Pancreas (tissue), 10 donors: ENCODE data around the gene NPRL2. TPM values are rescaled to one million over a fixed set of nuclear protein-coding genes. Genes with fewer than 3 reads are reported as not detected.

ENCODE experiments used
- ATAC-seq, 4 donors: fragments of 200-7000 bp; cut with Tn5 transposase; one replicate each; pipeline versions ENCODE4 v1.8.0 to v1.9.1; 2020; ENCODE audit warnings: mild to moderate bottlenecking in 4 of 4, moderate library complexity in 4 of 4
- DNase-seq, 6 donors: peaks; one replicate each; pipeline ENCODE4 v3.0.0-alpha.2; 2020
- FAIRE-seq: peaks from 2 replicates; lab custom pipeline; 2012; peaks lifted over from hg19 to GRCh38; lab: Jason Lieb, UNC
- H3K27ac ChIP-seq, 4 donors: fragments of 200-600 bp; sonication (generic); 1 replicate in 3 of 4; 2 replicates in 1 of 4; pipeline versions ENCODE4 v1.5.0 to v1.8.0; 2020
- H3K27me3 ChIP-seq, 4 donors: fragments of 200-600 bp; one replicate each; pipeline ENCODE4 v1.8.0; 2021
- H3K36me3 ChIP-seq, 3 donors: fragments of 200-600 bp; sonication (generic) in 1 of 3; one replicate each; pipeline versions ENCODE4 v1.5.0 to v1.8.0; 2020 to 2021
- H3K4me1 ChIP-seq, 3 donors: fragments of 200-600 bp; one replicate each; pipeline ENCODE4 v1.8.0; 2021
- H3K4me3 ChIP-seq, 4 donors: fragments of 200-600 bp; sonication (generic) in 2 of 4; one replicate each; pipeline versions ENCODE4 v1.5.0 to v1.8.0; 2020 to 2021
- H3K9me3 ChIP-seq, 4 donors: fragments of 200-600 bp; one replicate each; pipeline ENCODE4 v1.8.0; 2021
- CTCF ChIP-seq, 4 donors: fragments of 200-600 bp; sonication (generic) in 3 of 4; IDR thresholded peaks; one replicate each; pipeline versions ENCODE4 v1.5.0 to v1.8.0; 2021; ENCODE audit warnings: antibody characterized with exemption in 4 of 4
- WGBS, 2 donors: extraction: QIAGEN DNeasy Blood & Tissue Kit; methylation state at CpG; one replicate each; pipeline ENCODE4 v1.1.7; 2013; 5-methylcytosine and 5-hydroxymethylcytosine counted together
- intact Hi-C, 3 donors: fragments of 100-400 bp; cut with DNase I; formaldehyde crosslinking; loops; one replicate each; pipeline versions ENCODE4 v1.11.1 to v1.14.2; 2022
- polyA plus RNA-seq, 2 donors: library from polyadenylated mRNA; stranded (reverse); fragments of 200-250 nt; gene quantifications; one replicate each; pipeline ENCODE4 v1.2.3, GENCODE V29; 2013
- total RNA-seq, 6 donors: library from RNA; stranded (reverse); fragmentation: NEBNext Ultra II Directional in 4 of 6; extraction: Animal tissue kit (Norgen Biotek cat#: 25700) in 4 of 6; gene quantifications; one replicate each; pipeline versions ENCODE4 v1.2.1 to v1.2.4, GENCODE V29; 2021 to 2023
- donor health status: healthy with polysubstance abuse.
- donor health status: DM: no; HTN: no; CAD: no; lungs with moderate emphysema.
- donor health status: DM: no; HTN: no; CAD: no.
- donor health status: control.
- donor health status: control.
- donor health status: Bipolar disorder and iron deficiency.
- donor health status: DM: yes; HTN: yes; CAD: no.
- donor health status: DM: no; HTN: no; CAD: no.
- donor health status: DM: no; HTN: no; CAD: no.
- donor health status: DM: yes; HTN: yes; CAD: no.

Gene NPRL2
- total and polyA plus RNA-seq, 8 donors, result 17.1 to 41.8 (median 20.3) TPM

GRCh38 chr3:50392101-50392715, 41.6 kb upstream of the NPRL2 start:
- no peak overlapping the region for H3K4me3 ChIP-seq
- no peaks in the 10 kb centered on the region for H3K36me3 ChIP-seq
- H3K27me3 ChIP-seq, result no peaks in the 10 kb centered on the region
- no peak overlapping the region for H3K27ac ChIP-seq
- no peak for FAIRE-seq
- no peak for TF ChIP-seq CTCF (IDR thresholded peaks at IDR 0.05)
- ATAC-seq, result no peak
- 72 to 78% methylated on average over 3 to 5 of the region's 5 CpGs for WGBS, 2 donors
- DNase-seq, result peak in 1 of 6 donors; percentile 23
- no peaks in the 10 kb centered on the region for H3K9me3 ChIP-seq
- intact Hi-C loops, result no loop called here
- H3K4me1 ChIP-seq, result peaks cover 14 to 30% (median 27%) of the 10 kb centered on the region in 3 donors

GRCh38 chr3:50390508-50391224, 40.1 kb upstream of the NPRL2 start:
- peak; percentile 65 to 78 (median 75) for ATAC-seq
- peak overlapping the region in 3 of 4 donors; percentile 37 to 52 (median 39) for H3K27ac ChIP-seq
- WGBS, 2 donors, result 41 to 43% methylated on average over 11 to 12 of the region's 12 CpGs

GRCh38 chr3:50389414-50389767, 38.8 kb upstream of the NPRL2 start:
- 43 to 58% methylated on average over 6 of the region's 6 CpGs for WGBS, 2 donors
- no peak for TF ChIP-seq CTCF (IDR thresholded peaks at IDR 0.05)
- H3K27me3 ChIP-seq, result no peaks in the 10 kb centered on the region
- no peak for FAIRE-seq
- no peaks in the 10 kb centered on the region for H3K9me3 ChIP-seq
- DNase-seq, result peak in 4 of 6 donors; percentile 41 to 58 (median 50)
- ATAC-seq, result peak; percentile 14 to 58 (median 51)
- H3K27ac ChIP-seq, result no peak overlapping the region
- H3K4me1 ChIP-seq, result peaks cover 14 to 30% (median 27%) of the 10 kb centered on the region in 3 donors
- H3K36me3 ChIP-seq, result no peaks in the 10 kb centered on the region
- no peak overlapping the region for H3K4me3 ChIP-seq
- intact Hi-C loops, result no loop called here

More at GRCh38 chr3:50390508-50391224, 40.1 kb upstream of the NPRL2 start:
- no peaks in the 10 kb centered on the region for H3K27me3 ChIP-seq
- FAIRE-seq (no peak), DNase-seq (peak; percentile 65 to 96 (median 86))
- TF ChIP-seq CTCF (IDR thresholded peaks at IDR 0.05), result no peak
- H3K4me3 ChIP-seq, result no peak overlapping the region
- peaks cover 14 to 30% (median 27%) of the 10 kb centered on the region in 3 donors for H3K4me1 ChIP-seq
- H3K36me3 ChIP-seq, result no peaks in the 10 kb centered on the region
- intact Hi-C loops, result no loop called here
- H3K9me3 ChIP-seq, result no peaks in the 10 kb centered on the region

GRCh38 chr3:50388720-50389413, 38.3 kb upstream of the NPRL2 start:
- Histone ChIP-seq H3K36me3 (no peaks in the 10 kb centered on the region), H3K4me3 (no peak overlapping the region), H3K9me3 (no peaks in the 10 kb centered on the region), H3K27me3 (no peaks in the 10 kb centered on the region), H3K27ac (peak overlapping the region in 1 of 4 donors; percentile 42), H3K4me1 (peaks cover 14 to 30% (median 27%) of the 10 kb centered on the region in 3 donors)
- TF ChIP-seq CTCF (IDR thresholded peaks at IDR 0.05), result no peak
- no peak for FAIRE-seq
- no peak for DNase-seq
- 80 to 83% methylated on average over 22 of the region's 22 CpGs for WGBS, 2 donors
- intact Hi-C loops, result no loop called here
- peak in 1 of 4 donors; percentile 2 for ATAC-seq
